Naive thymus-derived CD4-positive, alpha-beta T cell (primary cell): ENCODE data around the gene NTHL1. TPM values are rescaled to one million over a fixed set of nuclear protein-coding genes. Genes with fewer than 3 reads are reported as not detected.

ENCODE experiments used
- ATAC-seq: fragments of 150-1000 bp; cut with Tn5 transposase; 2 replicates; pipeline ENCODE4 v1.10.0; 2021; ENCODE audit warnings: mild to moderate bottlenecking, moderate library complexity
- CTCF ChIA-PET: fragments of 350-600 bp; sonication (Branson Sonifier 250); formaldehyde crosslinking; loops from one replicate; lab custom pipeline; 2021; ENCODE audit warnings: antibody characterized with exemption; lab: Charles Lee
- POLR2A ChIA-PET: fragments of 350-600 bp; sonication (Branson Sonifier 250); formaldehyde crosslinking; loops from one replicate; lab custom pipeline; 2021; ENCODE audit warnings: antibody characterized with exemption, inconsistent platforms; lab: Charles Lee
- DNase-seq, 9 donors: peaks; one replicate each; pipeline versions ENCODE4 v3.0.0 to v3.0.0-alpha.2; 2020 to 2022; ENCODE audit warnings: mixed read lengths in 1 of 9
- H3K27ac ChIP-seq: one replicate; pipeline ENCODE4 v1.7.0; 2013; ENCODE audit warnings: mild to moderate bottlenecking, low read depth, low read length, moderate library complexity
- H3K27me3 ChIP-seq, 2 donors: one replicate each; pipeline ENCODE4 v1.7.0; 2013; ENCODE audit warnings: low read length in 2 of 2, mild to moderate bottlenecking in 2 of 2, moderate library complexity in 2 of 2; ENCODE audit not compliant: control insufficient read depth in 2 of 2, insufficient read depth in 2 of 2
- H3K36me3 ChIP-seq, 3 experiments: 1 replicate in 2 of 3; 2 replicates in 1 of 3; pipeline ENCODE4 v1.7.0; 2013; ENCODE audit warnings: low read length in 3 of 3, mild to moderate bottlenecking in 3 of 3, moderate library complexity in 1 of 3; ENCODE audit not compliant: insufficient read depth in 3 of 3, control insufficient read depth in 2 of 3
- H3K4me1 ChIP-seq, 2 donors: one replicate each; pipeline ENCODE4 v1.7.0; 2013; ENCODE audit warnings: low read length in 2 of 2, mild to moderate bottlenecking in 2 of 2, moderate library complexity in 1 of 2; ENCODE audit not compliant: control insufficient read depth in 2 of 2, insufficient read depth in 2 of 2
- H3K4me3 ChIP-seq: 2 replicates; pipeline ENCODE4 v1.7.0; 2013; ENCODE audit warnings: mild to moderate bottlenecking, low read length
- H3K9me3 ChIP-seq, 3 experiments: 1 replicate in 2 of 3; 2 replicates in 1 of 3; pipeline ENCODE4 v1.7.0; 2013; ENCODE audit warnings: low read length in 3 of 3; ENCODE audit not compliant: control insufficient read depth in 2 of 3
- H3K27ac Mint-ChIP-seq, 9 donors: one replicate each; pipeline ENCODE4 v1.8.0; 2020 to 2022; ENCODE audit warnings: mixed read lengths in 9 of 9, mild to moderate bottlenecking in 8 of 9, moderate library complexity in 5 of 9, inconsistent platforms in 2 of 9
- H3K27me3 Mint-ChIP-seq, 5 donors: one replicate each; pipeline ENCODE4 v1.8.0; 2021 to 2022; ENCODE audit warnings: mixed read lengths in 5 of 5, mild to moderate bottlenecking in 1 of 5
- H3K36me3 Mint-ChIP-seq, 5 donors: one replicate each; pipeline ENCODE4 v1.8.0; 2020 to 2022; ENCODE audit warnings: mixed read lengths in 5 of 5, mild to moderate bottlenecking in 3 of 5, inconsistent platforms in 1 of 5
- H3K4me1 Mint-ChIP-seq, 7 donors: one replicate each; pipeline ENCODE4 v1.8.0; 2020 to 2022; ENCODE audit warnings: mixed read lengths in 7 of 7, mild to moderate bottlenecking in 3 of 7, inconsistent platforms in 1 of 7
- H3K4me3 Mint-ChIP-seq, 10 donors: one replicate each; pipeline ENCODE4 v1.8.0; 2020 to 2022; ENCODE audit warnings: mild to moderate bottlenecking in 10 of 10, mixed read lengths in 10 of 10, moderate library complexity in 6 of 10, inconsistent platforms in 2 of 10
- H3K9me3 Mint-ChIP-seq, 11 donors: one replicate each; pipeline ENCODE4 v1.8.0; 2020 to 2022; ENCODE audit warnings: mixed read lengths in 11 of 11, mild to moderate bottlenecking in 4 of 11, inconsistent platforms in 1 of 11, moderate library complexity in 1 of 11
- intact Hi-C, 2 donors: fragments of 100-400 bp; cut with micrococcal nuclease; formaldehyde crosslinking; loops; one replicate each; pipeline ENCODE4 v1.15.1; 2023
- polyA plus RNA-seq, 2 donors: library from polyadenylated mRNA; unstranded; fragments of 300-500 nt; fragmentation: Illumina TruSeq; gene quantifications; one replicate each; pipeline ENCODE4 v1.2.3, GENCODE V29; 2021
- total RNA-seq, 6 experiments: library from RNA in 5 of 6; stranded (reverse) in 5 of 6; gene quantifications; 1 replicate in 5 of 6; 2 replicates in 1 of 6; pipeline ENCODE4 v1.2.3 and lab custom pipeline; 2021 to 2026

The NTHL1 gene
- total and polyA plus RNA-seq, 7 experiments from 2014 or later = 4.4 to 27.0 (median 9.4) TPM

DNA sequence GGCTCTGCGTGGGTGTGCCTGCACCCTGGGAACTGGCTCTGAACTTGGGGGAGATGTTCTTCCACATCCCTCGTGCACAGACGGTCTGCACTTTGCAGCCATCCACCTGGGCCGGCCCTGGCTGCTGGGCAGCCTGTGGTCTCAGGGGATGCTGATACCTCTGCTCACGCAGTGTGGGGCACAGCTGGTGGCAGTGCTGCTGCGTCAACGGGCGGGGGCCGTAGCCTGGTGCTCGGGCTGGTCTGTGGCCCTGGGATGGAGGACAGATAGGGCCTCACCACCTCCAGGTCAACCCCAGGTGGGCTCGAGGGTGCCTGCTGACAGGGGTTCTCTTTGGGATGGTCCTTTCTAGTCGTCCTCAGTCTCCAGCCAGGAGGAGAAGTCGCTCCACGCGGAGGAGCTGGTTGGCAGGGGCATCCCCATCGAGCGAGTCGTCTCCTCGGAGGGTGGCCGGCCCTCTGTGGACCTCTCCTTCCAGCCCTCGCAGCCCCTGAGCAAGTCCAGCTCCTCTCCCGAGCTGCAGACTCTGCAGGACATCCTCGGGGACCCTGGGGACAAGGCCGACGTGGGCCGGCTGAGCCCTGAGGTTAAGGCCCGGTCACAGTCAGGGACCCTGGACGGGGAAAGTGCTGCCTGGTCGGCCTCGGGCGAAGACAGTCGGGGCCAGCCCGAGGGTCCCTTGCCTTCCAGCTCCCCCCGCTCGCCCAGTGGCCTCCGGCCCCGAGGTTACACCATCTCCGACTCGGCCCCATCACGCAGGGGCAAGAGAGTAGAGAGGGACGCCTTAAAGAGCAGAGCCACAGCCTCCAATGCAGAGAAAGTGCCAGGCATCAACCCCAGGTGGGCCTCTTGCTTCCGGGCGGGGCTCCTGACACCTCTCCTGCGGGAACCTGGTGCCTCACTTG lies 36.5 kb upstream of the NTHL1 start:
- no peak for DNase-seq
- peaks cover 0 to 6% (median 0%) of the 10 kb centered on the region in 5 donors for H3K36me3 Mint-ChIP-seq
- H3K9me3 ChIP-seq = no peaks in the 10 kb centered on the region
- H3K27me3 ChIP-seq = no peaks in the 10 kb centered on the region
- intact Hi-C loops = no loop called here
- no peak overlapping the region for H3K27ac ChIP-seq
- H3K4me1 ChIP-seq = no peaks in the 10 kb centered on the region
- H3K27me3 Mint-ChIP-seq = no peaks in the 10 kb centered on the region
- no peaks in the 10 kb centered on the region for H3K9me3 Mint-ChIP-seq
- H3K36me3 ChIP-seq = peaks cover 0 to 100% (median 3%) of the 10 kb centered on the region in 3 experiments
- peaks cover 0 to 2% (median 0%) of the 10 kb centered on the region in 7 donors for H3K4me1 Mint-ChIP-seq
- no peak overlapping the region for H3K4me3 Mint-ChIP-seq
- peak overlapping the region in 1 of 9 donors; percentile 45 for H3K27ac Mint-ChIP-seq
- no peak overlapping the region for H3K4me3 ChIP-seq
- ChIA-PET CTCF (no interaction called here), POLR2A (no interaction called here)
- ATAC-seq = no peak

DNA sequence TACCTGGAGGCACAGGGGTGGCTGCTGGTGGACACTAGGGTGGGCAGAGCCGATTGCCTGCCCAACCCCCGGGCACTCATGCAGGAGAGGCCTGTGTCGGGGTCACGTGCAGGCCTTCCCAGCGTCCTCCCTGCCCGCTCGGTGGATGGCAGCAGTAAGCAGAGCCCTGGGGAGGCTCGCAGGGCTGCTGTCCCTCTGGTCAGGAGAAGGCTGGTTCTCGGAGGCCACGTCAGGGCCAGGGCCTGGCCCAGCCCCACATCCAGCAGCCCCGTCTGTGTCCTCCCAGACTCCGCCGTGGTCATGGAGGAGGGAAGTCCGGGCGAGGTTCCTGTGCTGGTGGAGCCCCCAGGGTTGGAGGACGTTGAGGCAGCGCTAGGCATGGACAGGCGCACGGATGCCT lies 35.8 kb upstream of the NTHL1 start:
- no peak for DNase-seq
- H3K27ac ChIP-seq = no peak overlapping the region
- H3K27me3 Mint-ChIP-seq = no peaks in the 10 kb centered on the region
- no peak overlapping the region for H3K4me3 ChIP-seq
- H3K4me1 Mint-ChIP-seq = peaks cover 0 to 2% (median 0%) of the 10 kb centered on the region in 7 donors
- H3K27me3 ChIP-seq = no peaks in the 10 kb centered on the region
- peak overlapping the region in 1 of 9 donors; percentile 67 for H3K27ac Mint-ChIP-seq
- H3K36me3 ChIP-seq = peaks cover 0 to 100% (median 3%) of the 10 kb centered on the region in 3 experiments
- no peaks in the 10 kb centered on the region for H3K4me1 ChIP-seq
- no peak overlapping the region for H3K4me3 Mint-ChIP-seq
- ATAC-seq = no peak
- ChIA-PET CTCF (no interaction called here), POLR2A (no interaction called here)
- H3K9me3 ChIP-seq = no peaks in the 10 kb centered on the region
- intact Hi-C loops = no loop called here
- peaks cover 0 to 6% (median 0%) of the 10 kb centered on the region in 5 donors for H3K36me3 Mint-ChIP-seq
- H3K9me3 Mint-ChIP-seq = no peaks in the 10 kb centered on the region

DNA sequence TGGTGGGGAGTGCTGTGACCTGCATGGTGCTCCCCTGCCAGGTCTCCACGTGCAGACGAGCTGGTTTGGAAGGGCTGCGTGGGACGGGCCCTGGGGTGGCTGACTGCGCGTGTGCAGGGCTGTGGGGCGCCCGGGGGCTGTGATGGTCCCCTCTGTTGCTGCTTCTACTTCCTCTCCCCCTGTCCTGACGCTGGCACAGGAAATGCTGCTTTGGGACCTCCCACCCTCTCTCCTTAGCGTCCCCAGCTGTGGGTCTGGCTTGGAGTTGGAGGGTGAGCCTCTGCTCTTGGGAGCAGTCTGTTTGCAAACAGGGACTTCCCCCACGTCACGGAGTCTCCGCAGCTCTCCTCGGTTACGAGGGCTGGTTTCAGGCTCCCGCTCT lies 35.3 kb upstream of the NTHL1 start:
- H3K27me3 Mint-ChIP-seq = no peaks in the 10 kb centered on the region
- H3K9me3 Mint-ChIP-seq = no peaks in the 10 kb centered on the region
- H3K4me3 ChIP-seq = no peak overlapping the region
- peaks cover 0 to 2% (median 0%) of the 10 kb centered on the region in 7 donors for H3K4me1 Mint-ChIP-seq
- POLR2A ChIA-PET = no interaction called here
- intact Hi-C loops = no loop called here
- CTCF ChIA-PET = no interaction called here
- H3K27ac ChIP-seq = no peak overlapping the region
- no peaks in the 10 kb centered on the region for H3K9me3 ChIP-seq
- DNase-seq (no peak), ATAC-seq (no peak)
- no peaks in the 10 kb centered on the region for H3K4me1 ChIP-seq
- H3K36me3 Mint-ChIP-seq = peaks cover 0 to 6% (median 0%) of the 10 kb centered on the region in 5 donors
- H3K4me3 Mint-ChIP-seq = no peak overlapping the region
- H3K27ac Mint-ChIP-seq = peak overlapping the region in 2 of 9 donors; percentile 67 to 78
- peaks cover 0 to 99% (median 3%) of the 10 kb centered on the region in 3 experiments for H3K36me3 ChIP-seq
- no peaks in the 10 kb centered on the region for H3K27me3 ChIP-seq

DNA sequence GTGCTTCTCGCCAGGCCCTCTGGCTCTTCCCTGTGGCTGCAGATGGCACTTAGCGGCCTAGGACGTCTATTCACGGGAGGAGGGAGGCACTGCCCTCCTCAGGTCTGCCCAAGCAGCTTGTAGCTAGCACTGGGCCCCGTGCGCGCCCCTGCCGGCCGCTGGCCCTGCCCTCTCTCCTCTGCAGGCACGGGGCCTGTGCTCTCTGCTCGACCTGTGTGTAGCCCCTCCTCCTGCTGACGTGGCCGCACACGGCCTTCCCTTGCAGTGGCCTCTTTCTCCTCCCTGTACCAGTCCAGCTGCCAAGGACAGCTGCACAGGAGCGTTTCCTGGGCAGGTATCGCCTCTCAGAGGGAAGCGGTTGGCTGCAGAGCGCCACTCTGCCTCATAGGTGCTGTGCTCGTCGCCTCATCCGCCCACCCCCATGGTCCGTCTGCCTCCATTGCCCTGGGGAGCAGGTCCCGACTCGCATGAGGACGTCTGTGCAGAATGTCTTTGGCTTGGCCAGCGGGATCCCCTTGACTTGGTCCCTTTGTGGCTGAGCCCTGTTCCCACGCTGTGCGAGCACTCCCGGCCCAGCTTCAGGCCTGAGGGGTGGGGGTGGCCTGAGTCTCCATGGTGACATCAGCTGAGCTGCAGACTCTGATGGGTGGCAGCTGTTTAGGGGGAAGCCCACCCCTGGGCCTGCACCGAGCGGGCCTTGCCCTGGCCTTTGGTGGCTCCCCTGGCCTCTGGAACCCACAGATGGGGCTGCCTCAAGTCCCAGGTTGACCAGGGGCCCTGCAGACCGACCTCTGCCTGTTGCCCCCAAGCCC lies 34.7 kb upstream of the NTHL1 start:
- Histone ChIP-seq H3K27me3 (no peaks in the 10 kb centered on the region), H3K9me3 (no peaks in the 10 kb centered on the region), H3K4me1 (no peaks in the 10 kb centered on the region), H3K4me3 (no peak overlapping the region), H3K27ac (no peak overlapping the region), H3K36me3 (peaks cover 0 to 98% (median 3%) of the 10 kb centered on the region in 3 experiments)
- POLR2A ChIA-PET = no interaction called here
- intact Hi-C loops = no loop called here
- peak overlapping the region in 1 of 9 donors; percentile 57 for H3K27ac Mint-ChIP-seq
- DNase-seq = no peak
- H3K27me3 Mint-ChIP-seq = no peaks in the 10 kb centered on the region
- CTCF ChIA-PET = no interaction called here
- ATAC-seq = no peak
- H3K4me1 Mint-ChIP-seq = peaks cover 0 to 2% (median 0%) of the 10 kb centered on the region in 7 donors
- H3K9me3 Mint-ChIP-seq = no peaks in the 10 kb centered on the region
- H3K4me3 Mint-ChIP-seq = no peak overlapping the region
- peaks cover 0 to 5% (median 0%) of the 10 kb centered on the region in 5 donors for H3K36me3 Mint-ChIP-seq

DNA sequence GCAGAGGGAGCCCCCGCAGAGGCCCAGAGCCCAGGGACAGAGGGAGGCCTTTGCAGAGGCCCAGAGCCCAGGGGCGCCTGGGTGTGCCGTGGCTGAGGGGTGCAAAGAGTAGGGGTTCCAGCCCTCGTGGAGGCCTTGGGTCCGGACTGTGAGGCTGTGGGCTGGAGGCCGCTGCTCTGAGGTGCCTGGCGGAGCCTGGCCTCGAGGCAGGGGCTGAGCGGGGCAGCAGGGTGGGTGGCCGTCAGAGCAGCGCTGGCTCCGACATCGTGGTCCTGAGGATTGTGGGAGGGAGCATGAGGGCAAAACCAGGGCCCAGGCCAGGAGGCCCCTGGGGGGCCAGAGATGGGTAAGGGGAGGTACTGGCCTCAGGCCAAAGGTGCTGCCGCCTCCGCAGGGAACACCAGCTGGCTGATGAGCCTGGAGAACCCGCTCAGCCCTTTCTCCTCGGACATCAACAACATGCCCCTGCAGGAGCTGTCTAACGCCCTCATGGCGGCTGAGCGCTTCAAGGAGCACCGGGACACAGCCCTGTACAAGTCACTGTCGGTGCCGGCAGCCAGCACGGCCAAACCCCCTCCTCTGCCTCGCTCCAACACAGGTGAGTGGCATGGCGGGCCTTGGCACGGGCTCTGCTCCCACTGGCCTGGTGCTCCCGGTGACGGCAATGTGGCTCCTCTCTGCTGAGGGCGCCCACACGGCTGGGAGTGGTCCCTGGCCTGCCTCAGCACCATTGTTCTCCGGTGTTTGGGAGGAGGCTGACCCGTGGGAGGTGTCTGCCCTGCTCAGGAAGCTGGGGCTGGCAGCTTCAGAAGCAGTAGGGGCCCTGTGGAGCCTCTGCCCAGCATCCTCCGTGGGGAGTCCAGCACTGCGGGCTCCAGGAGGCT lies 33.8 kb upstream of the NTHL1 start:
- H3K27me3 Mint-ChIP-seq = no peaks in the 10 kb centered on the region
- H3K4me1 Mint-ChIP-seq = peaks cover 0 to 2% (median 0%) of the 10 kb centered on the region in 7 donors
- Histone ChIP-seq H3K36me3 (peaks cover 0 to 98% (median 3%) of the 10 kb centered on the region in 3 experiments), H3K4me3 (no peak overlapping the region), H3K9me3 (no peaks in the 10 kb centered on the region), H3K27me3 (no peaks in the 10 kb centered on the region), H3K27ac (no peak overlapping the region), H3K4me1 (no peaks in the 10 kb centered on the region)
- H3K27ac Mint-ChIP-seq = no peak overlapping the region
- ATAC-seq (no peak), DNase-seq (no peak)
- CTCF ChIA-PET = no interaction called here
- no peak overlapping the region for H3K4me3 Mint-ChIP-seq
- intact Hi-C loops = no loop called here
- POLR2A ChIA-PET = no interaction called here
- peaks cover 0 to 9% (median 0%) of the 10 kb centered on the region in 5 donors for H3K36me3 Mint-ChIP-seq
- no peaks in the 10 kb centered on the region for H3K9me3 Mint-ChIP-seq

DNA sequence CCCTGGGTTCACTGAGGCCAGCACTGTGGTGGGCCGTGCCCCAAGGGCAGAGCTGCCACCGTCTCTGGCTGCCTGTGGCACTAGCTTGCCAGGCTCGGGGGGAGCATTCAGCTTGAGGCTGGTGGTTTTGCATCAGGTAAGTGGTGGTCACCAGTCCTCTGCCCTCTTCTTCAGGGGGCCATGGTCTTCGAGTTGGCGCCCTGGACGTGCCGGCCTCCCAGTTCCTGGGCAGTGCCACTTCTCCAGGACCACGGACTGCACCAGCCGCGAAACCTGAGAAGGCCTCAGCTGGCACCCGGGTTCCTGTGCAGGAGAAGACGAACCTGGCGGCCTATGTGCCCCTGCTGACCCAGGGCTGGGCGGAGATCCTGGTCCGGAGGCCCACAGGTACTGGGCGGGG lies 32.4 kb upstream of the NTHL1 start:
- Mint-ChIP-seq H3K4me3 (no peak overlapping the region), H3K9me3 (no peaks in the 10 kb centered on the region), H3K36me3 (peaks cover 0 to 9% (median 0%) of the 10 kb centered on the region in 5 donors), H3K27ac (no peak overlapping the region), H3K27me3 (no peaks in the 10 kb centered on the region), H3K4me1 (peaks cover 0 to 2% (median 0%) of the 10 kb centered on the region in 7 donors)
- ChIA-PET CTCF (interaction anchor here (0.5 kb wide), 1 partner anchor 49 kb away, joined by 5 read pairs; no protein-coding TSS in a partner anchor), POLR2A (no interaction called here)
- Histone ChIP-seq H3K4me1 (no peaks in the 10 kb centered on the region), H3K4me3 (no peak overlapping the region), H3K27me3 (no peaks in the 10 kb centered on the region), H3K27ac (no peak overlapping the region), H3K36me3 (peaks cover 0 to 96% (median 3%) of the 10 kb centered on the region in 3 experiments), H3K9me3 (no peaks in the 10 kb centered on the region)
- DNase-seq = no peak
- ATAC-seq = no peak
- intact Hi-C loops = no loop called here
